GM06990 (cell line): Measurements from ENCODE around the gene DENND1B.

ENCODE experiments used
- DNase-seq: peaks from one replicate; pipeline ENCODE4 v3.0.0-alpha.2; 2011; ENCODE audit not compliant: insufficient read length; ENCODE audit errors: extremely low read depth
- H3K27me3 ChIP-seq: replicated peaks from 2 replicates; pipeline ENCODE4 v1.6.0; 2011; ENCODE audit warnings: low read length; ENCODE audit not compliant: control insufficient read depth, insufficient read depth
- H3K36me3 ChIP-seq: 2 replicates; pipeline ENCODE4 v1.5.1; 2011; ENCODE audit warnings: low read length; ENCODE audit not compliant: control insufficient read depth, insufficient read depth
- H3K4me3 ChIP-seq: replicated peaks from 2 replicates; pipeline ENCODE4 v1.5.1; 2011; ENCODE audit warnings: low read depth, mild to moderate bottlenecking, control low read depth, low read length
- TF ChIP-seq, protein P1 (sequence below): IDR thresholded peaks from 2 replicates; pipeline ENCODE4 v1.5.1; 2011; ENCODE audit warnings: low read length, control low read depth, mild to moderate bottlenecking, inconsistent platforms; ENCODE audit not compliant: insufficient read depth, poor library complexity, severe bottlenecking

DENND1B gene

DNA sequence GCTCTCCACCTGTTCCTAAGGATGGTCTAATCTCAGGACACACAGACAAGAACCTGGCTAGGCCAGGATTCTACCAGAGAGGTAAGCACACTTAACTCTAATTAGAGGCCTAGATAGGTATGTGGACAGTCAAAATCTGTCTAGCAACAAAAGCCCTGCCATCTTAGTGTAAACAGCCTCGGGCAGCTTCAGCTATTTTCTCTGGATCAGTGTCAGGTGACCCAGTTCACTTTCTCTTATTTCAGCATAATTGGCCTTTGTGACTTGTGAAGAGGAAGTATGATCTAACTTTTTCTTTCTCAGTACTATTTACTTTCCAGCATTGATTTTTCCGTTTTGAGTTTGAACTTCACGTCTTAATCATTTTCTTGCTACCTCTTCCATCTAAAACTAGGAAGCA, 289.5 kb downstream of the DENND1B start:
- no peak for DNase-seq
- Histone ChIP-seq H3K4me3 (no peak overlapping the region), H3K27me3 (no peaks in the 10 kb centered on the region), H3K36me3 (no peaks in the 10 kb centered on the region)
- TF ChIP-seq, protein P1, sequence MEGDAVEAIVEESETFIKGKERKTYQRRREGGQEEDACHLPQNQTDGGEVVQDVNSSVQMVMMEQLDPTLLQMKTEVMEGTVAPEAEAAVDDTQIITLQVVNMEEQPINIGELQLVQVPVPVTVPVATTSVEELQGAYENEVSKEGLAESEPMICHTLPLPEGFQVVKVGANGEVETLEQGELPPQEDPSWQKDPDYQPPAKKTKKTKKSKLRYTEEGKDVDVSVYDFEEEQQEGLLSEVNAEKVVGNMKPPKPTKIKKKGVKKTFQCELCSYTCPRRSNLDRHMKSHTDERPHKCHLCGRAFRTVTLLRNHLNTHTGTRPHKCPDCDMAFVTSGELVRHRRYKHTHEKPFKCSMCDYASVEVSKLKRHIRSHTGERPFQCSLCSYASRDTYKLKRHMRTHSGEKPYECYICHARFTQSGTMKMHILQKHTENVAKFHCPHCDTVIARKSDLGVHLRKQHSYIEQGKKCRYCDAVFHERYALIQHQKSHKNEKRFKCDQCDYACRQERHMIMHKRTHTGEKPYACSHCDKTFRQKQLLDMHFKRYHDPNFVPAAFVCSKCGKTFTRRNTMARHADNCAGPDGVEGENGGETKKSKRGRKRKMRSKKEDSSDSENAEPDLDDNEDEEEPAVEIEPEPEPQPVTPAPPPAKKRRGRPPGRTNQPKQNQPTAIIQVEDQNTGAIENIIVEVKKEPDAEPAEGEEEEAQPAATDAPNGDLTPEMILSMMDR = no peak

DNA sequence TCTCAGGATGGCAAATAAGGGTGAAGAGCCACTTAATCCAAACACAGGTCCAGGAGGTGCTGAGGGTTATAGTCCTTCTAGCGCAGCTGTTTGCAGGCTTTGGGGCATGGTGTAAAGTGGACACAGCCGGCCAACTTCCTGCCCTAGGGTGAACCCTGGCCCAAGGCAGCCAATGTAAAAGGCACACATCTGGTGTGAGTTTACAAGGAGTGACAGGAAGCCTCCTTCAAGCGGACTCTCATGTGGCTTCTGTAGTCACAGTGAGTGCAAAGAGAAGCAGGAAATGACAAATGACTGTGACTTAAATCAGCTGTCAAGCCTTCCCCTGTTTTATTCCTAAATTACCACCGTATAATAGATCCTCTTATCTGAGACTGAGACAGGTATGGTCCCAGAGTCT, 294.2 kb downstream of the DENND1B start:
- TF ChIP-seq, protein P1 = no peak
- Histone ChIP-seq H3K4me3 (no peak overlapping the region), H3K27me3 (no peaks in the 10 kb centered on the region), H3K36me3 (no peaks in the 10 kb centered on the region)
- no peak for DNase-seq

DNA sequence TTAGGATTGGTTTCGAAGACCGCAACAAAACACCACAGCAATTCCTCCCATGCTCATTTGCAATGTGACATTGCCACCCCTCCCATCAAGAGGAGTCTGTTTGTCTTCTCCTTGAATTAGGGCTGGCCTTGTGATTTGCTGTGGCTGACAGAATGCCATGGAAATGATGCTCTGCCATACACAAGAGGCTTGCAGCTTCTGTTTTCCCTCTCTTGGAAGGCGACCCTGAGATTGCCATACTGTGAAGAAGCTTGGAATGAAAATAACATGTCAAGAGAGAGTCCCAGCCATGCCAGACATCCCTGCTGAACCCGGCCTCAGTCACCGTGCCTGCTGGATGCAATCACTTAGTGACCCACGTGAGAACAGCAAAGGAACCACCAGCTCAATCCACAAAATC, 294.8 kb downstream of the DENND1B start:
- H3K4me3 ChIP-seq = no peak overlapping the region
- no peaks in the 10 kb centered on the region for H3K36me3 ChIP-seq
- no peak for DNase-seq
- TF ChIP-seq, protein P1 = no peak
- H3K27me3 ChIP-seq = no peaks in the 10 kb centered on the region

DNA sequence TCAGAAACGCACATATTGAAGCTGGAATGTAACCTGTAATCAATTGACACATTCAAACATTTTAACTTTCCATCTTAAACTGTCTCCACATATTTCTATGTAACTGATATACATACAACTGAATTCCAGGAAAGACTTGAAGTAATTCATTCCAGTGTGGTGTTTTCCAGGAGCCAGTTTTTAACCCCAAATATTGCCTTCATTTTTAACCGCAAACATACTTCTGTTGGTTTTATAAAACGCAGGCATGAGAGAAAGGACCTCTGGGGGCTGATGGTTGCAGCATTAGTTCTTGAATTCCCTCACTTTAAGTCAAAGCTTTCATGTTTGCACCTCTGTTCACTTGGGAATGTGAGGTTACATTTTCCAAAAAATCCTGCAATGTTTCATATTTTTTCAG, 303.1 kb downstream of the DENND1B start:
- Histone ChIP-seq H3K4me3 (no peak overlapping the region), H3K27me3 (no peaks in the 10 kb centered on the region; the same call in none of the 2 replicates), H3K36me3 (no peaks in the 10 kb centered on the region)
- no peak for DNase-seq
- TF ChIP-seq, protein P1 = no peak

DNA sequence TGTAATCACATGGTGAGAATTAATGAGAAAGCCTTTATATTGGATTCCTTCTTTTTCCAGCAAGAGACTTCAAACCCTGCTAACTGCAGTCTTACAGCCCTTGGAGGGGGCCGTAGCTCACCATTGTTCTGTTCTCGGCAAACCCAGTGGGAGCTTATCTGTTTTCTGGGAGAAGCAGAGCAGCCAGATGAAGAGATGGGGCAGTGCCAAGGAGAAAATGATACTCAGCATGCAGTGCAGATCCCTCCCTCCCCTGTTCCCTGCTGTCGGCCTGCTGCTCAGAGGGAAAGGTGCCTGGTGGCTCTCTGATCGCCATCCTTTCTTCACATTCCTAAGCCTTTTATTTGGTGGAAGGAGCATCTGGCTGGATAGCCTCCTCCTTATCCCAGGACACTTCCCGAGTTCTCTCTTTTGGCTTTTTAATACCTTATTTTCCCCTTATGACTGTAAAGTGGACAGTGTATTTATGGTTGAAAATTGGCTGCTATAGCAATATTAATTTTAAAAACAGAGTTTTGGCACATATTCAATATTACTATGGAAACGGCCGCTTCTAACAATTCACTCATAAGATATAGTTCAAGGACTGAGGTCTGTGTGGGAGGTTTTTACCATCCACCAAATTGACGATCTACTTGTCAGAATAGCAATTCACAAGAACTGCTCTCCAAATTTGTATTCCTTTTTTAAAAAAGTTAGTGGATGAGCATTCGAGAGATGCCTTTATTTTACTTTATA, 303.9 kb downstream of the DENND1B start:
- no peak for DNase-seq
- H3K36me3 ChIP-seq = no peaks in the 10 kb centered on the region
- H3K27me3 ChIP-seq = no peaks in the 10 kb centered on the region; the same call in none of the 2 replicates
- no peak overlapping the region for H3K4me3 ChIP-seq
- TF ChIP-seq, protein P1 = no peak
